GM19099 (cell line): Measurements from ENCODE around the gene PADI2.

Experiments used
- POLR2A ChIP-seq: IDR thresholded peaks from 3 replicates; pipeline ENCODE4 v1.6.1; 2011; ENCODE audit warnings: low read depth; ENCODE audit not compliant: insufficient read length; ENCODE audit errors: extremely low read depth

The PADI2 gene

GRCh38 chr1:17045634-17046333, 73.5 kb downstream of the PADI2 start:
- no peak for TF ChIP-seq POLR2A

DNA sequence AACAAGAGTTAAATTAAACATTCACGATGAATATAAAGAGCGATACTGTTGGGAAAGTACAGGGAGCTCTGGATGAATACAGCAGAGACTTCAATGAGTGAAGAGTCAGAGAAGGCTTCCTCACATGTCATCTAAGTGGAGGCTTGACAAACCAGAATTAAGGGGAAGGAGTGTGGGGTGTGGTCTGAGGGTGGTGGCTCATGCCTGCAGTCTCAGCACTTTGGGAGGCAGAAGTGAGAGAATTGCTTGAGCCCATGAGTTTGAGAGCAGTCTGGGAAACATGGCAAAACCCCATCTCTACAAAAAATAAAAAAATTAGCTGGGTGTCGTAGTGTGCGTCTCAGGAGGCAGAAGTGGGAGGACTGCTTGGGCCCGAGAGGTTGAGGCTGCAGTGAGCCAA, 74.1 kb downstream of the PADI2 start:
- TF ChIP-seq POLR2A = no peak

DNA sequence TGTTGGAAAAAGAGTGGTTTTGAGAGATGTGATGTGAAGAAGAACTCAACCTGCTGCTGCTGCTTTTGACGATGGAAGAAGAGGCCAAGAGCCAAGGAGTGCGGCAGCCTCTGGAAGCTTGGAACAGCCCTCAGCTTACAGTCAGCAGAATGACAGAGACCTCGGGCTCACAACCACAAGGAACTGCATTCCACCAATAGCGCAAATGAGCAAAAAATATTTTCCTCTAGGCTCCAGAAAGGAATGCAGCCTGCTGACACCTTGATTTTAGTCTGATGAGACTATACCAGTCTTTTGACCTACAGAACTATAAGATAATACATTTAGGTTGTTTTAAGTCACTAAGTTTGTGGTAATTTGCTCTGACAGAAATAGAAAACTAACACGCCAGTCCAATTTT, 75.6 kb downstream of the PADI2 start:
- no peak for TF ChIP-seq POLR2A

DNA sequence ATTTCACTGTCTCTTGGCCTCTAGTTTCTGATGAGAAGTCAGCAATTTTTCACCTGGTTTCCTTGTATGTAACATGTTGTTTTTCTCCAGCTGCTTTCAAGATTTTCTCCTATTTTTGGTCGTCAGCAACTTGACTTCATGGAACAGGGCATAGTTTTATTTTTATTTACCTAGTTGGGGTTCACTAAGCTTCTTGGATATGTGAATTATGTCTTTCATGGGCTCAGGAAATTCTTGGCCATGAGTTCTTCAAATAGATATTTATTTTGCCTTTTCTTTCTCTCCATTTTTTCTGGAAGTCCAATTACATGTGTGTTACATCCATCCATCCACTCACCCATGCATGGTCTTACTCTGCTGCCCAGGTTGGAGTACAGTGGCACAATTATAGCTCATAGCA, 79.1 kb downstream of the PADI2 start:
- no peak for TF ChIP-seq POLR2A

DNA sequence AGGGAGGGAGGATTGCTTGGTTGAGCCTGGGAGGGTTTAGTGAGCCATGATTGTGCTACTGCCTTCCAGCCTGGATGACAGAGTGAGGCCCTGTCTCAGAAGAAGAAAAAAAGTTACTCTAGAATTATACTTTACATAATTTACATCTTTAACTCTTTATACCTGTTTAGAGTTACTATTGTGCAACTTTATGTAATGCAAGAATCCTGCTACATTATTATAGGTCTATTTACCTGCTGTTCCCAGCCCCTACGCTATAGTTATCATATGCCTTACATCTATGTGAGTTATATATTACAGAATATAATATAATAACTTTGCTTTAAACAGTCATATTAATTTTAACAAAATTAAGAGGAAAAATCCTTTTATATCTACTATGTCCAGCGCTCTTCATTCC, 79.7 kb downstream of the PADI2 start:
- TF ChIP-seq POLR2A = no peak

DNA sequence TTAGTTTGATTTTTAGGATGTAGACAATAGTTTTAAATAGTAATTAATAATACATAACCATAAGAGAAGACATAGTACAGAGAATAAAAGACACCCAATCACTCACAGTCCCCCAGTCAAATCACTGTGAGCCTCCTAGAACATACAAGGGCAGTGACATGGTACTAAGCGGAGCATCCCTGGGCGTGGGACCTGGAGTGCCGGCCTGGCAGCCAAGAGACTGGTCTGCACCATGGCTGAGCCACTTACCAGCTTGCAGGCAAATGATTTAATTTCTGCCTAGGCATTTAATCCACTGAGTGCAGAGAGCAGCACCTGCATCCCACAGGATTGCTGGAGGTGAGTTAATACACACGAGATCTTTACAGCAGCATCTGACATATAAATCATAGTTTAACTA, 85.8 kb downstream of the PADI2 start:
- no peak for TF ChIP-seq POLR2A

DNA sequence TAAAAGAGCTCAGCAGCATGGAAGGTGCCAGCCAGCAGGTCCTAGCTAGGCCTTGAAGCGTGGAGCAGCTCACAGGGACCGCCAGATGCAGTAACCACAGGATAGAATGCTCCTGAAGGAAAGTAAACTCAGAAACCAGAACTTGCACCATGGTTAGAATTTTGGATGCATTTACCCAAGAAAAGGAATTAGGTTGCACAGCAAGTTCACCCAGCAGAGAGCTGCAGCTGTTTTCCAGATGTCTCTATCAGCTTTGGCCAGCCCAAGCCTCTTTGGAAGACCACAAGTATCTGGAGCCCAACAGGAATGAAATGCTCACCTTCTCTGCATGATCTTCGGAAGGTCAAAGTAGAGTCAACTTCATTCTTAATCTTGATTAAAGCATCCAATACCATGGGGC, 86.5 kb downstream of the PADI2 start:
- no peak for TF ChIP-seq POLR2A

- TF ChIP-seq POLR2A = no peak
Observed at GRCh38 chr1:17031436-17031835, 87.8 kb downstream of the PADI2 start.

- no peak for TF ChIP-seq POLR2A
Observed at GRCh38 chr1:17030206-17030605, 89.0 kb downstream of the PADI2 start.

DNA sequence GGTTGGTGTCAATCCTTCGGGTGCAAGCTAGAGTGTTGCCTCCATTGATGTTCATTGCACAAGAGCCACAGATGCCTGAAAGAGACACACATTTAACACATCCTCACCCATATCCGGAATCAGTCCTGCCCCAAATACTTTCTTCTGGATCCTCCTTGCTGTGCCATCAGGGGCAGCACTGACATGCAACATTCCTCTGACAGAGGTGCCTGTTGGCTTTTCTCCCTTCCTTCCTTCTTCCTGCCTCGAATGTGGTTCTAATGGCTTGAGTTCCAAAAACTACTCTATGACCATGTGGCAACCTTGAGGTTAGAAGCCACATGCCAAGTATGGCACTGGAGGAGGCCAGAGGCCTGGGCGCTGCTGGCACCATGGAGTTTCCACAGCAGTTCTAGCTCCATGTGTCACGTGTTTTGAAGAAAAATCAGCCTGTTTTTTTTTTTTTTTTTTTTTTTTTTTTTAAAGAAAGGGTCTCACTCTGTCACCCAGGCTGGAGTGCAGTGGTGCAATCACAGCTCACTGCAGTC, 90.5 kb downstream of the PADI2 start:
- TF ChIP-seq POLR2A = no peak

DNA sequence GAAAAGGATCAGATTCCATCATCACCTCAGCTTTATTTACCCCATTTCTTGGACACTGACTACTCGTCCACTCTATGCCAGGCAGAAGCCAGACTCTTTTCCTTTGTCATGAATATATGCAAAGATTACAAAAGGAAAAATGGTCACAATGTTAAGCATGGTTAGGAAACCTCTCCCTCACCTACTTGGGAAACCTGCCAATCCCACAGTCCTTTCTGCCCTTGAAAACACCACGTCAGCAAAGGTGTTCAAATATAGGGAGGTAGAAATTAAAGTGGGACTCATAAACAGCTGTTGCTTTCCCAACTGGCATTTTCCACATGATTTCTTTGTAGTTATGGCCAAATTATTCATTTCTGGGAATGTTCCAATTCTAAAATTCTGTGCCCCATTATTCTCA, 91.4 kb downstream of the PADI2 start:
- TF ChIP-seq POLR2A = no peak

GRCh38 chr1:17027403-17027802, 91.8 kb downstream of the PADI2 start:
- no peak for TF ChIP-seq POLR2A

GRCh38 chr1:17024721-17025120, 94.5 kb downstream of the PADI2 start:
- no peak for TF ChIP-seq POLR2A

- TF ChIP-seq POLR2A = no peak
Observed at GRCh38 chr1:17023573-17023972, 95.7 kb downstream of the PADI2 start.

GRCh38 chr1:17023102-17023501, 96.1 kb downstream of the PADI2 start:
- no peak for TF ChIP-seq POLR2A

DNA sequence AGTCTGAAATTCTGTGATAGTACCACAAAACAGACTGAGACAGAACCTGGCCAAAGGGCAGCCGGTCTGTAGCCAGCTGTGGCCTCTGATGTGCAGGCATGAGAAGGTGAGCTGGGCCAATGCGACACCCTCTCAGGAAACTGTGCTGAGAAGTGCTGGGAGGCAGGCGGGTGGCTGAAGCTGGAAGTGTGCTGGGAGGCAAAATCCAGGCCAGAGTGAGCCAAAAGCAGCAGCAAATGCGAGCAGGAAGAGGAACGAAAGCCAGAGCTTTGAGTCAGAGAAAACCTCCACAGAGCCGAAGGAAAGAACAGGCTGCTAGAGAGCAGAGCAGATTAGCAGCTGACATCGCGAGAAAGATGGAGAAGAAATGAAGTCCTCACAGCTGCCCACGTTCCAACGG, 97.4 kb downstream of the PADI2 start:
- no peak for TF ChIP-seq POLR2A

DNA sequence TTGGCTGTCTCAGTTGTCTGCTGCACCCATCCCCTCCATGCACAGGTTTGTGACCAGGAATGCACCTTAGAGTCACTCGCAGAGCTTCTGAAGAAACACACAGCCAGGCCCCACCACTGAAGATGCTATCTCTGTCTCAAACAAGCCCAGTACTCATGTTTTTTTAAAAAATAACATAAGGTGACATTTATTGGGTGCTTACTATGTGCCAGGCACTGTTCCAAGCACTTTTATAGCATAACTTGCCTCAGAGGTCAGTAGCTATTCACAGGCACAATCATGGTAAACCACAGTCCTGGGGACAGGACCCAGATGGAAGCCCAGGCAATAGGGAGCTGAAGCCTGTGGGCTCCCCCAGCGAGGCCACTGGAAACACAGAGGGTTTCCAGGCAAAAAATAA, 98.7 kb downstream of the PADI2 start:
- no peak for TF ChIP-seq POLR2A
